HFFc6 (cell line): Measurements from ENCODE around the gene REM2. TPM values are rescaled to one million over a fixed set of nuclear protein-coding genes. Genes with fewer than 3 reads are reported as not detected.
"Not testable (repeated sequence)": the region's sequence is repeated elsewhere in the genome, so short reads cannot be mapped to it uniquely, and the experiment has no call there.

Experiments used
- DNase-seq: peaks from one replicate; pipeline ENCODE4 v3.0.0-alpha.2; 2018
- H3K27ac Mint-ChIP-seq: 2 replicates; pipeline ENCODE4 v1.8.0; 2020; ENCODE audit warnings: mild to moderate bottlenecking, mixed read lengths
- H3K27me3 Mint-ChIP-seq: 2 replicates; pipeline ENCODE4 v1.8.0; 2021; ENCODE audit warnings: mild to moderate bottlenecking, moderate library complexity, mixed read lengths; ENCODE audit not compliant: insufficient read depth
- H3K36me3 Mint-ChIP-seq: 2 replicates; pipeline ENCODE4 v1.8.0; 2021; ENCODE audit warnings: low read depth, mixed read lengths
- H3K4me1 Mint-ChIP-seq: 2 replicates; pipeline ENCODE4 v1.8.0; 2020; ENCODE audit warnings: low read depth, mixed read lengths
- H3K4me3 Mint-ChIP-seq: 2 replicates; pipeline ENCODE4 v1.8.0; 2020; ENCODE audit warnings: mild to moderate bottlenecking, moderate library complexity, mixed read lengths
- H3K9me3 Mint-ChIP-seq: 2 replicates; pipeline ENCODE4 v1.8.0; 2020; ENCODE audit warnings: mild to moderate bottlenecking, mixed read lengths
- CTCF ChIP-seq: fragments of 200-600 bp; sonication (generic); IDR thresholded peaks from 2 replicates; pipeline ENCODE4 v1.5.0; 2021; ENCODE audit warnings: antibody characterized with exemption, mild to moderate bottlenecking
- total RNA-seq, 6 experiments: library from RNA; stranded (reverse); fragmentation: NEBNext Ultra II Directional; extraction: Animal tissue kit (Norgen Biotek cat#: 25700); gene quantifications; 2 replicates in 1 of 6; 3 replicates in 5 of 6; pipeline ENCODE4 v1.2.3, GENCODE V29; 2021

REM2 gene
- total RNA-seq, 6 experiments from 2014 or later: 0.09 to 0.17 (median 0.14) TPM; not detected in 2

GRCh38 chr14:22906073-22906472, 23.1 kb downstream of the REM2 start:
- no peaks in the 10 kb centered on the region; the same call in 1 of the 2 replicates for H3K27me3 Mint-ChIP-seq
- no peak for DNase-seq
- H3K4me1 Mint-ChIP-seq: no peaks in the 10 kb centered on the region
- no peak for TF ChIP-seq CTCF
- H3K4me3 Mint-ChIP-seq: no peak overlapping the region
- no peaks in the 10 kb centered on the region for H3K9me3 Mint-ChIP-seq
- no peak overlapping the region for H3K27ac Mint-ChIP-seq
- peaks cover 40% of the 10 kb centered on the region for H3K36me3 Mint-ChIP-seq

- no peak for TF ChIP-seq CTCF
- no peak for DNase-seq
- no peak overlapping the region for H3K27ac Mint-ChIP-seq
- no peaks in the 10 kb centered on the region for H3K9me3 Mint-ChIP-seq
- H3K36me3 Mint-ChIP-seq: peaks cover 38% of the 10 kb centered on the region
- H3K27me3 Mint-ChIP-seq: no peaks in the 10 kb centered on the region; the same call in 1 of the 2 replicates
- no peaks in the 10 kb centered on the region for H3K4me1 Mint-ChIP-seq
- H3K4me3 Mint-ChIP-seq: no peak overlapping the region
These were observed 24.4 kb downstream of the REM2 start for GRCh38 chr14:22907429-22907828.

- Mint-ChIP-seq H3K27me3 (no peaks in the 10 kb centered on the region; the same call in 1 of the 2 replicates), H3K4me1 (no peaks in the 10 kb centered on the region), H3K4me3 (no peak overlapping the region), H3K9me3 (no peaks in the 10 kb centered on the region), H3K36me3 (peaks cover 37% of the 10 kb centered on the region), H3K27ac (no peak overlapping the region)
- no peak for DNase-seq
- no peak for TF ChIP-seq CTCF
These were observed 25.6 kb downstream of the REM2 start for GRCh38 chr14:22908601-22909000.

- no peak for DNase-seq
- Mint-ChIP-seq H3K27ac (no peak overlapping the region), H3K4me1 (no peaks in the 10 kb centered on the region), H3K27me3 (no peaks in the 10 kb centered on the region; the same call in 1 of the 2 replicates), H3K9me3 (no peaks in the 10 kb centered on the region), H3K36me3 (peaks cover 25% of the 10 kb centered on the region), H3K4me3 (no peak overlapping the region)
- TF ChIP-seq CTCF: no peak
These were observed 27.9 kb downstream of the REM2 start for GRCh38 chr14:22910916-22911315.

GRCh38 chr14:22914836-22915235, 31.8 kb downstream of the REM2 start:
- H3K27me3 Mint-ChIP-seq, H3K27ac Mint-ChIP-seq, DNase-seq, H3K9me3 Mint-ChIP-seq, H3K4me3 Mint-ChIP-seq: not testable (repeated sequence)
- Mint-ChIP-seq H3K36me3 (peaks cover 35% of the 10 kb centered on the region), H3K4me1 (peaks cover 26% of the 10 kb centered on the region)

- TF ChIP-seq CTCF: no peak
- no peak overlapping the region for H3K4me3 Mint-ChIP-seq
- no peak overlapping the region for H3K27ac Mint-ChIP-seq
- H3K4me1 Mint-ChIP-seq: peaks cover 32% of the 10 kb centered on the region
- peaks cover 9% of the 10 kb centered on the region for H3K27me3 Mint-ChIP-seq
- H3K36me3 Mint-ChIP-seq: peaks cover 45% of the 10 kb centered on the region
- H3K9me3 Mint-ChIP-seq: peaks cover 8% of the 10 kb centered on the region
- DNase-seq: no peak
These were observed 33.0 kb downstream of the REM2 start for GRCh38 chr14:22915886-22916521.
